GM18508 (cell line): ENCODE measurements around the gene EMSY.

Experiments
- ATAC-seq: cut with Tn5 transposase; IDR thresholded peaks from one replicate; pipeline ENCODE4 v1.9.1; 2021; ENCODE audit warnings: moderate number of reproducible peaks; ENCODE audit not compliant: insufficient read depth, unreplicated experiment

Gene EMSY

GRCh38 chr11:76455931-76456330, 11.1 kb downstream of the EMSY start:
- no peak for ATAC-seq

DNA sequence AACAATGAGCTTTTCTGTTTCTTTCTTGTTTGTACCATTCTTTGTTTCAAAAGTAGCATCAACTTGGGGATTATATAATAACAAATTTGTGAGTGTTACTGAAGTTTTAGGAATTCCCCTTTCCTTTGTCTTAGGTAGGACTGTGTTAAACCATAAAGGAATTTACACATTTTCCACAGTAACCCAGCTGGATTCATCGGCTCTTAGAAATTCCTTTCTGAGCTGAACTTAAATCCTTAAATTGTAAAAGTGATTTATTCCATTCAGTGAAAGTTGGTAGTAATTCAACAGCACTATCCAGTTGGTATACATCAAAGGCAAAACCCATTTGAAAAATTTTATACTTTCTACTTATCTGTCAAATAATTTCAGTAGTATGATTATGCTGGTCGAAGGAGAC, 11.8 kb downstream of the EMSY start:
- no peak for ATAC-seq

DNA sequence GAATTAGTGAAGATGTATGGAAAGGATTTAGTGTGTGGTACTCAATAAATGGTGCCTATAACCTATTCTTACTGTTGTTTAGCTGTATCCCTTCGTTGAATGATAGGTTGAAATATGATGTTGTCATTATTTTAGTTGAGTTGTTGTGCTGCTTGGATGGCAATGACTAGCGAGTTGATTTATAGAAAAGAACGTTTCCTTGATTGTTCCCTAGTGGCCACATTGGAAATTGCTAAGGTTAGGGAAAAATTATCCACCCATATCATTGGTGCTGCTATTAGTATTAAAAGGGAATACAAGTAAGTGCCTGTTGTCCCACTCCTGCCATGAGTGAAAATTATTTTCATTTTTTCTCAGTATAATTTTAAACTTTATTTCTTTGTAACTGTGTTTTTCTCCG, 14.5 kb downstream of the EMSY start:
- ATAC-seq, result no peak

GRCh38 chr11:76459846-76460245, 15.0 kb downstream of the EMSY start:
- no peak for ATAC-seq

DNA sequence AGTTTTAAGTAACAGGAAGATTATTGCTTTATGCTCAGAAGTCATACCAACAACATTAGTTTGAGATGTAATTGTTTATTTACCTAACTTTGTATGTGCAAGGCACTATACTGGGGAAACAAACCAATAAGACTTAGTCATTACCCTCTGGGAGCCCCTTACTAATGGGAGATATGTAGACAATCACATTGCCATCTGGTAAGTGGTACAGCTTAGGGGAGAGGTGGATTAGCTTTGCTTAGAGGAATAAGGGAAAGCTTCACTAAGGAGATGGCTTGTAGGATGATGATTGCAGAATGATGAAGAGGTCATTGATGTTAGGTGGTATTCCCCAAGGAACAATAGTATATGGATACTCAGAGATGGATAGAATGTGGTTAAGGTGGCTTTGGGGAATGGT, 17.5 kb downstream of the EMSY start:
- ATAC-seq, result no peak

- no peak for ATAC-seq
Observed at GRCh38 chr11:76465701-76466100, 20.9 kb downstream of the EMSY start.

GRCh38 chr11:76466666-76467065, 21.8 kb downstream of the EMSY start:
- ATAC-seq, result no peak

GRCh38 chr11:76469141-76469540, 24.3 kb downstream of the EMSY start:
- ATAC-seq, result no peak

DNA sequence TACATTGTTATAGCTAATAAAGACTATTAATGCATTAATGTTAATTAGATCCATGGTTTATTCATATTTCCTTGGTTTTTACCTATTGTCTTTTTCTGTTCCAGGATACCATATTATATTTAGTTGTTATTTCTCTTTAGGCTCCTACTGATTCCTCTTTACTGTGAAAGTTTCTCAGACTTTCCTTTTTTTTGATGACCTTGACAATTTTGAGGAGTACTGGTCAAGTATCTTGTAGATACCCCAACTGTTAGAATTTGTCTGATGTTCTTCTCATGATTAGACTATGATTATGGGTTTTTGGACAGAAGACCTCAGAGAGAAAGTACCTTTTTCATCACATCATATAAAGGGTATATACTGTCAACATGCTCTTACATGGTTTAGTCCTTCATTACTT, 26.6 kb downstream of the EMSY start:
- no peak for ATAC-seq

- no peak for ATAC-seq
Observed at GRCh38 chr11:76480241-76480640, 35.4 kb downstream of the EMSY start.

DNA sequence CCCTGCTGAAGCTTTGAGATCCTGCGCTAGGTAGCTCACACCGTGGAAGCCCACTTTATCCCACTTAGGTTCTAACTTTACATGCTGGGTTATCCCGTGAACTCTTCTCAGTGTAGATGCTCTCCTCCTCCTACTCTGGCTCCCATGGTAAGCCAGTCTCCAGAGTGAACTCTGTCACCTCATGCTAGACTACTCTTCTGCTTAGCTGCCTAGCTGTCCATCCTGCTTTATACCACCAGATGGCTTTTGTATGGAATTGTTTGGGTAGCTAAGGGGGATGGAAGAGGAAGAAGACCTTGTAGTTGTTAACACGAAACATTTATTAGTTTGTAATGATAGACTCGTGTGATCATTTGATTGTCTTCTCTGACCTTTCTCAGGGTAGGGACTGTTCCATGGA, 46.8 kb downstream of the EMSY start:
- no peak for ATAC-seq

- no peak for ATAC-seq
Observed at GRCh38 chr11:76493040-76493439, 48.2 kb downstream of the EMSY start.

DNA sequence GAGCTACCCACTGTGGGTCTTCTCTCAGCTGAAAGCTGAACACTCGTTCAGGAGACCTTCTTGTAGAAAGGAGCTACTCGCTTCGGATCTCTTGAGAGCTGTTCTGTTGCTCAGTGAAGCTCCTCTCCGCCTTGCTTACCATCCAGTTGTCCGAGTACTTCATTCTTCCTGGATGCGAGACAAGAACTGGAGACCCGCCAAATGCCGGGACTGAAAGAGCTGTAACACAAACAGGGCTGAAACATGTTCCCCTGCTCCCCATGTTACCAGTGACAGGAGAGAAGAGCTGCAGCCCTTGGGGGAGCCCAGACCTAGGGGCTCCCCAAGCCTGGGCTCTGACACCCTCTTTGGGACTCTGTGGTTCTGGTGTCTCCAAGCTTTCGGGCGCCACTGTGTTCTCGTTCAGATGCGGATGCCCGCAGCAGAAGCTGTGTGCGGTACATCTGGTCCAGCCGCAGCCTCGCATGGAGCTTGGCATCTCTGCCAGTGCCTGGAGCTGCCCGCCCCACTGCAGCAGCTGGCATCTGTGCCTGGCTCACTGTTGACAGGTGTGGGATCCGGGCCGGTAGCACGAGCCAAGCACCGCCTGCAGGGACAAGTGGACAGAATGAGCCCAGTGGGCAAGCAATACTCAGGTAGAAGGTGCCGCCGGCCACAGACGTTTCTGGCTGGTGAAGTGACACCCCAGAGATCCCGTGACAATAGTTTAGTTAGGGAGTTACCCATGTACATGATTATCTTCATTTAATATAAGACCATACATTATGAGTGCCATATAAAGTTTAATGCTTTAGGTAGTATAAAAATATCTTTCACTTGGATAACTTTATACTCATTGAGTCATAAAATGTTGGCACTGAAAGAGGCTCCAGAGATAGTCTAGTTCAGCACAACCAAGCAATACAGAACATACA, 49.1 kb downstream of the EMSY start:
- ATAC-seq, result no peak

- no peak for ATAC-seq
Observed at GRCh38 chr11:76495019-76495418, 50.2 kb downstream of the EMSY start.

GRCh38 chr11:76496174-76496573, 51.4 kb downstream of the EMSY start:
- ATAC-seq, result no peak

- ATAC-seq, result no peak
Observed at GRCh38 chr11:76501526-76502202, 56.8 kb downstream of the EMSY start.

GRCh38 chr11:76506833-76507232, 62.0 kb downstream of the EMSY start:
- no peak for ATAC-seq

GRCh38 chr11:76510060-76511047, 65.5 kb downstream of the EMSY start:
- no peak for ATAC-seq

- no peak for ATAC-seq
Observed at GRCh38 chr11:76512851-76513653, 68.2 kb downstream of the EMSY start.

DNA sequence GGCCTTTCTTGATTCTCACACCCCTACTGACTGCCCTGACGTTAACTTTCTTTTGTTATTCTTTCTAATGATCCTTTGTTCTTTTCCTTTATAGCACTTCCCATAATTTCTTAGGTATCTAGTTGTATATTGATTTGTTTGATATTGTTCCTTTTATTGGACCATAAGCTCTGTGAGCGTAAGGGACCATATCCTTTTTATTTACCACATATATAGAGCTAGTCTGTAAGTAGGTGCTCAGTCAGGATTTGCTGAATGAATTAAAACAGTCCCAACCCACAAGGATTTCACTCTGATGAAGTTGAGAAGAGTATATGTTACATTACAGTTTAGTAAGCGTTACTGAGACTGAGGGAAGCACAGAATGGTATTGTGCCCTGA, 68.8 kb downstream of the EMSY start:
- ATAC-seq, result no peak
